Skeletal muscle tissue (tissue), 4 donors: ENCODE results near the gene LRRTM4. TPM values are rescaled to one million over a fixed set of nuclear protein-coding genes. Genes with fewer than 3 reads are reported as not detected.
A peak's percentile ranks its signal among the peaks of the same experiment; 100 is the strongest.

Source experiments
- H3K27ac ChIP-seq: one replicate; pipeline ENCODE4 v1.7.0; 2013; ENCODE audit warnings: mild to moderate bottlenecking, low read depth, low read length, inconsistent platforms
- H3K27me3 ChIP-seq, 3 donors: one replicate each; pipeline ENCODE4 v1.7.0; 2013; ENCODE audit warnings: low read length in 3 of 3; ENCODE audit not compliant: control insufficient read depth in 3 of 3, insufficient read depth in 3 of 3
- H3K36me3 ChIP-seq, 3 donors: one replicate each; pipeline ENCODE4 v1.7.0; 2013; ENCODE audit warnings: low read length in 3 of 3; ENCODE audit not compliant: control insufficient read depth in 3 of 3, insufficient read depth in 3 of 3
- H3K4me1 ChIP-seq, 3 donors: one replicate each; pipeline ENCODE4 v1.7.0; 2013; ENCODE audit warnings: low read length in 3 of 3, mild to moderate bottlenecking in 3 of 3; ENCODE audit not compliant: control insufficient read depth in 3 of 3, insufficient read depth in 3 of 3
- H3K4me3 ChIP-seq, 3 donors: one replicate each; pipeline ENCODE4 v1.7.0; 2013; ENCODE audit warnings: low read length in 3 of 3
- H3K9ac ChIP-seq, 3 donors: one replicate each; pipeline ENCODE4 v1.7.0; 2013; ENCODE audit warnings: low read length in 3 of 3, mild to moderate bottlenecking in 3 of 3, moderate library complexity in 2 of 3, low read depth in 1 of 3
- H3K9me3 ChIP-seq, 3 donors: one replicate each; pipeline ENCODE4 v1.7.0; 2013; ENCODE audit warnings: low read length in 3 of 3; ENCODE audit not compliant: control insufficient read depth in 3 of 3
- total RNA-seq: library from RNA; depleted of rRNA; stranded (reverse); fragments of >200 nt; gene quantifications from one replicate; pipeline ENCODE4 v1.2.3, GENCODE V29; 2014
- donor health status: Osteomylitis.

Gene LRRTM4
- total RNA-seq, 1 donor from 2014 or later: 1.6 TPM

- no peaks in the 10 kb centered on the region for H3K4me1 ChIP-seq
- H3K9me3 ChIP-seq: no peaks in the 10 kb centered on the region
- H3K4me3 ChIP-seq: peak overlapping the region in 1 of 3 donors; percentile 52
- no peak overlapping the region for H3K9ac ChIP-seq
- H3K27ac ChIP-seq: peak overlapping the region; percentile 11
- no peaks in the 10 kb centered on the region for H3K36me3 ChIP-seq
- H3K27me3 ChIP-seq: no peaks in the 10 kb centered on the region
Measured at GRCh38 chr2:77519888-77520506, 2.2 kb downstream of the LRRTM4 start.

- no peaks in the 10 kb centered on the region for H3K27me3 ChIP-seq
- no peaks in the 10 kb centered on the region for H3K9me3 ChIP-seq
- H3K4me1 ChIP-seq: no peaks in the 10 kb centered on the region
- no peak overlapping the region for H3K9ac ChIP-seq
- peak overlapping the region; percentile 11 for H3K27ac ChIP-seq
- H3K36me3 ChIP-seq: no peaks in the 10 kb centered on the region
- peak overlapping the region in 1 of 3 donors; percentile 34 for H3K4me3 ChIP-seq
Measured at GRCh38 chr2:77519164-77519887, 2.9 kb downstream of the LRRTM4 start.

- Histone ChIP-seq H3K4me1 (no peaks in the 10 kb centered on the region), H3K27me3 (no peaks in the 10 kb centered on the region), H3K4me3 (no peak overlapping the region), H3K9ac (no peak overlapping the region), H3K27ac (no peak overlapping the region), H3K9me3 (no peaks in the 10 kb centered on the region), H3K36me3 (no peaks in the 10 kb centered on the region)
Measured at GRCh38 chr2:77518311-77518710, 3.9 kb downstream of the LRRTM4 start.

- Histone ChIP-seq H3K9me3 (no peaks in the 10 kb centered on the region), H3K36me3 (no peaks in the 10 kb centered on the region), H3K9ac (no peak overlapping the region), H3K27ac (peak overlapping the region; percentile 31), H3K27me3 (no peaks in the 10 kb centered on the region), H3K4me1 (no peaks in the 10 kb centered on the region), H3K4me3 (no peak overlapping the region)
Measured at GRCh38 chr2:77513191-77513590, 9.0 kb downstream of the LRRTM4 start.

- no peaks in the 10 kb centered on the region for H3K36me3 ChIP-seq
- peak overlapping the region; percentile 31 for H3K27ac ChIP-seq
- H3K4me3 ChIP-seq: no peak overlapping the region
- no peaks in the 10 kb centered on the region for H3K4me1 ChIP-seq
- H3K9me3 ChIP-seq: no peaks in the 10 kb centered on the region
- H3K9ac ChIP-seq: no peak overlapping the region
- H3K27me3 ChIP-seq: no peaks in the 10 kb centered on the region
Measured at GRCh38 chr2:77512507-77512906, 9.7 kb downstream of the LRRTM4 start.

GRCh38 chr2:77508511-77508910 lies 13.7 kb downstream of the LRRTM4 start:
- H3K27me3 ChIP-seq: no peaks in the 10 kb centered on the region
- H3K9me3 ChIP-seq: no peaks in the 10 kb centered on the region
- H3K9ac ChIP-seq: no peak overlapping the region
- no peak overlapping the region for H3K27ac ChIP-seq
- H3K36me3 ChIP-seq: no peaks in the 10 kb centered on the region
- no peaks in the 10 kb centered on the region for H3K4me1 ChIP-seq
- no peak overlapping the region for H3K4me3 ChIP-seq

- Histone ChIP-seq H3K4me1 (no peaks in the 10 kb centered on the region), H3K27ac (no peak overlapping the region), H3K9ac (no peak overlapping the region), H3K4me3 (no peak overlapping the region), H3K9me3 (no peaks in the 10 kb centered on the region), H3K36me3 (no peaks in the 10 kb centered on the region), H3K27me3 (no peaks in the 10 kb centered on the region)
Measured at GRCh38 chr2:77507657-77508056, 14.5 kb downstream of the LRRTM4 start.

- H3K27ac ChIP-seq: no peak overlapping the region
- H3K27me3 ChIP-seq: no peaks in the 10 kb centered on the region
- no peak overlapping the region for H3K4me3 ChIP-seq
- H3K4me1 ChIP-seq: no peaks in the 10 kb centered on the region
- H3K9me3 ChIP-seq: no peaks in the 10 kb centered on the region
- no peaks in the 10 kb centered on the region for H3K36me3 ChIP-seq
- no peak overlapping the region for H3K9ac ChIP-seq
Measured at GRCh38 chr2:77488141-77488540, 34.0 kb downstream of the LRRTM4 start.

- H3K4me3 ChIP-seq: no peak overlapping the region
- no peaks in the 10 kb centered on the region for H3K27me3 ChIP-seq
- H3K36me3 ChIP-seq: no peaks in the 10 kb centered on the region
- no peaks in the 10 kb centered on the region for H3K9me3 ChIP-seq
- no peak overlapping the region for H3K9ac ChIP-seq
- H3K27ac ChIP-seq: no peak overlapping the region
- no peaks in the 10 kb centered on the region for H3K4me1 ChIP-seq
Measured at GRCh38 chr2:77487074-77487803, 34.9 kb downstream of the LRRTM4 start.

GRCh38 chr2:77484026-77484425 lies 38.1 kb downstream of the LRRTM4 start:
- Histone ChIP-seq H3K36me3 (no peaks in the 10 kb centered on the region), H3K27me3 (no peaks in the 10 kb centered on the region), H3K9me3 (no peaks in the 10 kb centered on the region), H3K27ac (no peak overlapping the region), H3K4me3 (no peak overlapping the region), H3K4me1 (no peaks in the 10 kb centered on the region), H3K9ac (no peak overlapping the region)
